GM10266 (cell line): ENCODE measurements around the gene GNAO1.

ENCODE experiments used
- DNase-seq: peaks from one replicate; pipeline ENCODE4 v3.0.0; 2012; ENCODE audit errors: extremely low spot score
- CTCF ChIP-seq: IDR thresholded peaks from 2 replicates; pipeline ENCODE4 v1.5.1; 2012; ENCODE audit warnings: mild to moderate bottlenecking, low read depth; ENCODE audit not compliant: control insufficient read depth, insufficient read depth; ENCODE audit errors: missing control alignments

Gene GNAO1

GRCh38 chr16:56357765-56358322 lies 166.6 kb downstream of the GNAO1 start:
- no peak for TF ChIP-seq CTCF
- no peak for DNase-seq

- DNase-seq, result no peak
These were observed 169.1 kb downstream of the GNAO1 start for GRCh38 chr16:56360117-56361008.

GRCh38 chr16:56362057-56362655 lies 170.9 kb downstream of the GNAO1 start:
- TF ChIP-seq CTCF, result no peak
- no peak for DNase-seq

More at GRCh38 chr16:56360117-56361008, 169.1 kb downstream of the GNAO1 start:
- no peak for TF ChIP-seq CTCF

- DNase-seq, result no peak
- TF ChIP-seq CTCF, result no peak
These were observed 171.4 kb downstream of the GNAO1 start for GRCh38 chr16:56362706-56363105.

- no peak for TF ChIP-seq CTCF
- DNase-seq, result no peak
These were observed 172.0 kb downstream of the GNAO1 start for GRCh38 chr16:56363181-56363716.

- TF ChIP-seq CTCF, result no peak
- no peak for DNase-seq
These were observed 172.7 kb downstream of the GNAO1 start for GRCh38 chr16:56363781-56364565.
